RWPE1 (cell line): Measurements from ENCODE around the gene ZBTB7C.

Experiments
- CTCF ChIA-PET: fragments of 350-600 bp; sonication (Branson Sonifier 250); formaldehyde crosslinking; extraction: SDS; loops from one replicate; lab custom pipeline; 2021; lab: Yijun Ruan, JAX
- POLR2A ChIA-PET: fragments of 400-600 bp; formaldehyde crosslinking; extraction: SDS; loops from one replicate; lab custom pipeline; 2020; ENCODE audit warnings: antibody characterized with exemption; ENCODE audit not compliant: low non-redundant PET; lab: Yijun Ruan, JAX
- DNase-seq: peaks from one replicate; pipeline ENCODE4 v3.0.0; 2012; ENCODE audit warnings: low spot score
- H3K27ac ChIP-seq: fragments of 450-650 bp; 2 replicates; pipeline ENCODE4 v1.5.1; 2017
- TF ChIP-seq, protein P1 (sequence below): fragments of 450-650 bp; conservative IDR thresholded peaks from 2 replicates; pipeline ENCODE4 v1.5.1; 2017; ENCODE audit warnings: low read depth, mild to moderate bottlenecking

Gene ZBTB7C

DNA sequence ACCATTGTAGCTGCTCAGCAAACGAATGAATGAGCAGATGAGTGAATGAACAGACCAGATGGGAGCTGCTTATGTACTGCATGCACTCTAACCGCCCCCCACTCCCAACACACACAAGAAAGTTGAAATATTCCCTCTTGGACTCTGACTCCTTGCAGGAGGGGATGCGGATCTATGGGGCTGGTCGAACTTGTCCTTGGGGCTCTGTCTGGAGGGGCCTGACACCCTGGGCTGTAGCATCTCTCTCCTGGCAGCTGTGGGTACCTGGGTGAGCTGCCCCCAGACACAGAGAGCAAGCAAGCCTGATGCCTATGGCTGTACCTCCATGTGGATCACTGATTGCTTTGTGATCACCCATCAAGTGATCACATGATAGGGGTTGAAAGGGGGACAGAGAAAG lies 286.4 kb downstream of the ZBTB7C start:
- TF ChIP-seq, protein P1, sequence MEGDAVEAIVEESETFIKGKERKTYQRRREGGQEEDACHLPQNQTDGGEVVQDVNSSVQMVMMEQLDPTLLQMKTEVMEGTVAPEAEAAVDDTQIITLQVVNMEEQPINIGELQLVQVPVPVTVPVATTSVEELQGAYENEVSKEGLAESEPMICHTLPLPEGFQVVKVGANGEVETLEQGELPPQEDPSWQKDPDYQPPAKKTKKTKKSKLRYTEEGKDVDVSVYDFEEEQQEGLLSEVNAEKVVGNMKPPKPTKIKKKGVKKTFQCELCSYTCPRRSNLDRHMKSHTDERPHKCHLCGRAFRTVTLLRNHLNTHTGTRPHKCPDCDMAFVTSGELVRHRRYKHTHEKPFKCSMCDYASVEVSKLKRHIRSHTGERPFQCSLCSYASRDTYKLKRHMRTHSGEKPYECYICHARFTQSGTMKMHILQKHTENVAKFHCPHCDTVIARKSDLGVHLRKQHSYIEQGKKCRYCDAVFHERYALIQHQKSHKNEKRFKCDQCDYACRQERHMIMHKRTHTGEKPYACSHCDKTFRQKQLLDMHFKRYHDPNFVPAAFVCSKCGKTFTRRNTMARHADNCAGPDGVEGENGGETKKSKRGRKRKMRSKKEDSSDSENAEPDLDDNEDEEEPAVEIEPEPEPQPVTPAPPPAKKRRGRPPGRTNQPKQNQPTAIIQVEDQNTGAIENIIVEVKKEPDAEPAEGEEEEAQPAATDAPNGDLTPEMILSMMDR: no peak
- no peak for DNase-seq
- ChIA-PET CTCF (no interaction called here), POLR2A (no interaction called here)
- peak overlapping the region; percentile 2; the same call in 1 of the 2 replicates for H3K27ac ChIP-seq

DNA sequence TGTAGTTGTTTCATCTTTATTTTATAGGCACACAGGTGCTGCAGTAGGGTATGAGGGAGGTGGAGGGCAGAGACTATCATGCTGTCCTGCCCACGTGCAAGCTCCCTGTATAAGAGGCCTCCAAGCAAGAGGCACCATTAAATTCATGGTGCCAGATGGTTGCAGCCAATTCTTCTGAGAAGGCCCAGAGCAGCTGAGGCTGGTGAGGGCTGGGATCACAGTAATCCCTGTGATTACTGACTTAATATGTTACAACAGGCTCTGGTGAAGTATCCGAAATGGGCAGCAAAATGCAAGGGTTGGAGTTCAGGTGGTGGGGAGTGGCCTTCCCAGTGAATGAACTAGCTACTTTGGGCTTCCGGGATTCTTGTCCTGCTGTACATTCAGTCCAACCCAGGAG lies 286.8 kb downstream of the ZBTB7C start:
- ChIA-PET POLR2A (no interaction called here), CTCF (no interaction called here)
- 0 out of 2 replicates have a peak overlapping the region, but pooled peaks have one; percentile 2 for H3K27ac ChIP-seq
- TF ChIP-seq, protein P1: no peak
- no peak for DNase-seq

DNA sequence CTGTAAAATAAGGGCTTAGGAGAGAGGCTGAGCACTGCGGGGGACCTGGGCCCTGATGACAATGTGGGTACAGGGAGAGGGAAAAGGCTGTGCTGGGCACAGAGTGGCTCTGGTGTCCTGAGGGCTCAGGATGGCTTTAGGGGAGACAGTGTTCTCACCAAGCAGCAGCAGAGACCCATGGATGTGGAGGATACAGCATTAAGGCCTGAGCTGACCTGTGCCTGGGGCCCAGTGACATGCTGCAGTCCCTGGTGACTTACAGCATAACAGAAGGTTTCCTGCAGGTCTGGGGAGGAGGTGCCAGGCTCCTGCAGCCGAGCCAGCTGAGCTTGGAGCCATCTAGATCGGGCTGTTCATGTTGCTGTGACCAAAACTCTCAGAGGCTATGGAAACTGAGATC lies 287.4 kb downstream of the ZBTB7C start:
- ChIA-PET POLR2A (no interaction called here), CTCF (no interaction called here)
- no peak overlapping the region for H3K27ac ChIP-seq
- no peak for DNase-seq
- TF ChIP-seq, protein P1: no peak

DNA sequence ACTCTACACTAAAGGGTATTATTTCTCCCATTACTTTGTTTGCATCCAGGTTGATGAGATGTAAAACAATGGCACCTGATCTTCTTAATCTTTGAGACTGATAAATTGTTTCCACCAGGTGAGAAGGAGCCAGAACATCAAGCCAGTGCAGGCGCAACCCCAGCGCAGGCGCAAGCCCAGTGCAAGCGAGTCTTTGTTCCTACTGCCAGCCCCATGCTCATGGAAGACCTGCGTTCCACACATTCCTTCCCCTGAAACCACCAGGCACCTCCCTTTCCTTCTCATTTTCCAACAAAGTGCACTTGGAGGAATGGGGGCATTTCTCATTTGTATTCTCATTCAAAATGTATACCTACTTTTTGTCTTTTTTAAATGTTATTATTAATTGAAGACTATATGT lies 290.0 kb downstream of the ZBTB7C start:
- ChIA-PET POLR2A (no interaction called here), CTCF (no interaction called here)
- no peak for DNase-seq
- TF ChIP-seq, protein P1: no peak
- peak overlapping the region; percentile 63 for H3K27ac ChIP-seq

DNA sequence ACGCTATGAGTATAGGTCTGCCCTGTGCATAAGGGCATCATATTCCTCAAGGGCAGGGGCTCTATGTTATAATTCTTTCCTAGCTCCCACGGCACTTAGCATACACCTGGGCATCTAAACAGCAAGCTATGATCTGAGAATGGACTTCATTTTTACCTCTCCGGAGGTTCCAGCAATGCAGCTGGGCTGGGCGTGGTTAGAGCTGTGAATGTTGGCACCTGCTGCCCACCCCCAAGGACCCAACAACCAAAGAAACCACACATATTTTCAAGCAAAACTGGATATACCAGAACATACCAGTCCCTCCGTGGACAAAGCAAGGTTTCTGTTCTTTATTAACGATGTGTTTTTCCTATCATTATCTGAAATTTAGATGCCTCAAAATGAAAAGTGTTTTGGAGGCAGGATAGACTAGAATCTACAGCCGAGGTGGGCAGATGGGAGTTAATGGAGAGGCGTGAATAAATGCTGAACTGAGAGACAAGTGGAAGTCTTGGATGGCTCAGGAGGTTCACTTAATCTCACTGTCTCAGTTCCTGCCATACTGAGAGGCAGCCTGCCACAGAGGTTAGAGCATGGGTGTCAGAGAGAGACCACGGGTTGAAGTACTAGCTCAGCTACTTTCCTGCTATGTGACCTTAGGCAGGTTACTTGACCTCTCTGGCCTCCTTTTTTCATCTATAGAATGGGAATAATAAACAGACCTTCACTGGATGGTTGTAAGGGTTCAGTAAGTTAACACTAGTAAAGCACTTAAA lies 292.1 kb downstream of the ZBTB7C start:
- TF ChIP-seq, protein P1: no peak

DNA sequence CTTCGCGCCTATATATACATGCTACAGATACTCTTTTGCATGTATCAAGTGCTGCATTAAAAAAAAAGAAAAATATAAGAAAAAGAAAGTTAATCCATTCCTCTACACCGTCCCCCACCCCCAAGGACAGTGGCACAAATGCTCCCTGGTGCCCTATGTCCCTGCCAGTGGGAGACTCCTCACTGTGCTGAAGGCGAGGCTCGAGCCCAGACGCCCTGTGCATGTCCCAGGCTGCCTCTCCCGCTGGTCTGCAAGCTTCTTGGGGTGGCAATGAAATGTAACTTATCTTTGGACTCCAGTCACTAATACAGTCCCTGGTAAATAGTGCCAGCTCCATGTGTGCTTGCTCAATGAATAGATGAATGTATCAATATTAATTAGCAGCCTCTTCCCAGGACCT lies 293.2 kb downstream of the ZBTB7C start:
- CTCF ChIA-PET: no interaction called here

More for the DNA sequence above, 292.1 kb downstream of the ZBTB7C start:
- no peak overlapping the region for H3K27ac ChIP-seq
- DNase-seq: no peak
- ChIA-PET POLR2A (no interaction called here), CTCF (no interaction called here)

More for the DNA sequence above, 293.2 kb downstream of the ZBTB7C start:
- POLR2A ChIA-PET: no interaction called here
- DNase-seq: no peak
- TF ChIP-seq, protein P1: no peak
- no peak overlapping the region for H3K27ac ChIP-seq
